ENCODE results near the gene PCSK6.

PCSK6 gene

GRCh38 chr15:101398247-101398646 lies 91.3 kb downstream of the PCSK6 start:
- no peak for DNase-seq (ENCODE audit: low read depth)

GRCh38 chr15:101397521-101398003 lies 91.9 kb downstream of the PCSK6 start:
- no peak for DNase-seq (ENCODE audit: low read depth)

GRCh38 chr15:101396484-101397261 lies 92.8 kb downstream of the PCSK6 start:
- no peak for DNase-seq (ENCODE audit: low read depth)

GRCh38 chr15:101394654-101395053 lies 94.9 kb downstream of the PCSK6 start:
- no peak for DNase-seq (ENCODE audit: low read depth)

- no peak for DNase-seq (ENCODE audit: low read depth)
These were observed 95.4 kb downstream of the PCSK6 start for GRCh38 chr15:101394056-101394630.

GRCh38 chr15:101393172-101393571 lies 96.3 kb downstream of the PCSK6 start:
- no peak for DNase-seq (ENCODE audit: low read depth)

GRCh38 chr15:101391981-101392640 lies 97.4 kb downstream of the PCSK6 start:
- DNase-seq (ENCODE audit: low read depth): no peak

- DNase-seq (ENCODE audit: low read depth): no peak
These were observed 98.1 kb downstream of the PCSK6 start for GRCh38 chr15:101391431-101391830.

GRCh38 chr15:101390462-101390861 lies 99.0 kb downstream of the PCSK6 start:
- DNase-seq (ENCODE audit: low read depth): no peak

GRCh38 chr15:101390060-101390459 lies 99.4 kb downstream of the PCSK6 start:
- DNase-seq (ENCODE audit: low read depth): no peak

GRCh38 chr15:101389362-101389761 lies 100.1 kb downstream of the PCSK6 start:
- no peak for DNase-seq (ENCODE audit: low read depth)

- no peak for DNase-seq (ENCODE audit: low read depth)
These were observed 101.5 kb downstream of the PCSK6 start for GRCh38 chr15:101388046-101388445.

GRCh38 chr15:101387574-101387973 lies 101.9 kb downstream of the PCSK6 start:
- DNase-seq (ENCODE audit: low read depth): no peak

GRCh38 chr15:101386967-101387366 lies 102.5 kb downstream of the PCSK6 start:
- no peak for DNase-seq (ENCODE audit: low read depth)

- DNase-seq (ENCODE audit: low read depth): no peak
These were observed 103.5 kb downstream of the PCSK6 start for GRCh38 chr15:101386006-101386405.

GRCh38 chr15:101384276-101384675 lies 105.2 kb downstream of the PCSK6 start:
- no peak for DNase-seq (ENCODE audit: low read depth)

- DNase-seq (ENCODE audit: low read depth): no peak
These were observed 107.0 kb downstream of the PCSK6 start for GRCh38 chr15:101382544-101382943.

- no peak for DNase-seq (ENCODE audit: low read depth)
These were observed 107.8 kb downstream of the PCSK6 start for GRCh38 chr15:101381671-101382212.

GRCh38 chr15:101380146-101380545 lies 109.4 kb downstream of the PCSK6 start:
- DNase-seq (ENCODE audit: low read depth): no peak

GRCh38 chr15:101379647-101380046 lies 109.9 kb downstream of the PCSK6 start:
- DNase-seq (ENCODE audit: low read depth): no peak

GRCh38 chr15:101378879-101379278 lies 110.6 kb downstream of the PCSK6 start:
- no peak for DNase-seq (ENCODE audit: low read depth)

- no peak for DNase-seq (ENCODE audit: low read depth)
These were observed 111.2 kb downstream of the PCSK6 start for GRCh38 chr15:101378171-101378755.
